HEK293T (cell line): ENCODE measurements around the gene MKRN2.

ENCODE experiments used
- LEF1 ChIP-seq: fragments of 450-650 bp; IDR thresholded peaks from 2 replicates; pipeline ENCODE4 v1.6.1; 2017; ENCODE audit warnings: mild to moderate bottlenecking, borderline replicate concordance
- NFRKB ChIP-seq: fragments of 450-650 bp; IDR thresholded peaks from 2 replicates; pipeline ENCODE4 v1.6.1; 2016; ENCODE audit warnings: mild to moderate bottlenecking, moderate library complexity
- SP1 ChIP-seq: fragments of 450-650 bp; IDR thresholded peaks from 2 replicates; pipeline ENCODE4 v1.6.1; 2017
- SUZ12 ChIP-seq: fragments of 450-650 bp; IDR thresholded peaks from 2 replicates; pipeline ENCODE4 v1.6.1; 2016; ENCODE audit warnings: mild to moderate bottlenecking

DNA sequence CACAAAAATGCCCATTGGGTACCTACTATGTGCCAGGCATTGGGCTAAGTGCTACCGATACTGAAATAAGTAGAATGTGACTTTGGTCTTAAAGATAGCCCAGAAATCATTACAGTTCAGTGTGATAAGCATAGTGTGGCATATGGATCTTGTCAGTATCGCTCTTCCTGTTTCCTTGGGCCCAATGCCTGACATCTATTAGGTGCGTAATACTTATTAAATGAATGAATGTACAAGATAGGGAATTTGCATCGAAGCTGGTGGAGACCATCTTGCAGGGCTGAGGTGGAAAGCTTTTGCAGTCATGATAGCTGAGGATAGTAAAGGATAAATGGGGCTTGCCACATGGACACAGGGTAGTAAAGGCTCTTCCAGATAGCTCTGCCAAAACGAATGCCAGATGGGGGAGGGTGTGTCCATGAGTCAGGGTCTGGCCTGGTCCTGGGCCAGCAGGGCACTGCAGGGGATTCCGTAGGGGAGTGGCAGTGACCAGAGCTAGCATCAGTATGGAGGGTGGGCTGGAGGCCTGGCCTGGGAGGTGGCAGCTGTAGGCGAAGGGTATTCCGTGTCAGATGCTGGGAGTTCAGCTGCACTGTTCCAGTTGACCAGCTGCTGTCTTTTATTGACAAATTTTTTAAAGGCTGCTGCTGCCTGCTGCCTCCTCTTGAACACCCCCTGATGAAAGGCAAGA lies 49.2 kb upstream of the MKRN2 start:
- TF ChIP-seq LEF1 (no peak), SUZ12 (no peak), SP1 (no peak), NFRKB (no peak)
